Calu3 (cell line): ENCODE measurements around the gene RMP24.

Experiments
- BruUV-seq: library from RNA; stranded (reverse); fragments of 400-500 nt; replicated peaks from 2 replicates; lab custom pipeline; 2021; lab: Mats Ljungman, UMichigan
- CTCF ChIA-PET: fragments of 300-600 bp; sonication (Branson Sonifier 250); formaldehyde crosslinking; loops from one replicate; lab custom pipeline; 2022; ENCODE audit warnings: antibody characterized with exemption; lab: Charles Lee
- DNase-seq: peaks from one replicate; pipeline ENCODE4 v3.0.0; 2022
- H3K27ac Mint-ChIP-seq: one replicate; pipeline ENCODE4 v1.8.0; 2022; ENCODE audit warnings: mixed read lengths; ENCODE audit not compliant: unreplicated experiment
- H3K27me3 Mint-ChIP-seq: one replicate; pipeline ENCODE4 v1.8.0; 2022; ENCODE audit warnings: mixed read lengths; ENCODE audit not compliant: unreplicated experiment
- H3K36me3 Mint-ChIP-seq: one replicate; pipeline ENCODE4 v1.8.0; 2022; ENCODE audit warnings: mild to moderate bottlenecking, moderate library complexity, mixed read lengths; ENCODE audit not compliant: insufficient read depth, unreplicated experiment
- H3K4me1 Mint-ChIP-seq: one replicate; pipeline ENCODE4 v1.8.0; 2022; ENCODE audit warnings: mild to moderate bottlenecking, low read depth, mixed read lengths; ENCODE audit not compliant: unreplicated experiment
- H3K4me3 Mint-ChIP-seq: one replicate; pipeline ENCODE4 v1.8.0; 2022; ENCODE audit warnings: mild to moderate bottlenecking, low read depth, moderate library complexity, mixed read lengths; ENCODE audit not compliant: unreplicated experiment
- H3K9me3 Mint-ChIP-seq: one replicate; pipeline ENCODE4 v1.8.0; 2022; ENCODE audit warnings: low read depth, mixed read lengths; ENCODE audit not compliant: unreplicated experiment
- CTCF ChIP-seq: fragments of 200-600 bp; IDR thresholded peaks from one replicate; pipeline ENCODE4 v1.8.0; 2022; ENCODE audit warnings: antibody characterized with exemption; ENCODE audit not compliant: unreplicated experiment
- intact Hi-C: fragments of 100-400 bp; cut with micrococcal nuclease; formaldehyde crosslinking; loops from one replicate; pipeline ENCODE4 v1.10.0; 2022; ENCODE audit not compliant: unreplicated experiment

RMP24 gene

GRCh38 chr18:35933982-35934381, 38.5 kb upstream of the RMP24 start:
- H3K4me1 Mint-ChIP-seq, result peaks cover 23% of the 10 kb centered on the region
- intact Hi-C loops, result no loop called here
- H3K27ac Mint-ChIP-seq, result no peak overlapping the region
- peaks cover 3% of the 10 kb centered on the region for H3K9me3 Mint-ChIP-seq
- no TSS peak for BruUV-seq
- CTCF ChIA-PET, result no interaction called here
- no peak overlapping the region for H3K4me3 Mint-ChIP-seq
- no peak for TF ChIP-seq CTCF
- no peaks in the 10 kb centered on the region for H3K27me3 Mint-ChIP-seq
- no peaks in the 10 kb centered on the region for H3K36me3 Mint-ChIP-seq
- DNase-seq, result no peak

- TF ChIP-seq CTCF, result no peak
- Mint-ChIP-seq H3K9me3 (peaks cover 3% of the 10 kb centered on the region), H3K27me3 (no peaks in the 10 kb centered on the region), H3K27ac (no peak overlapping the region), H3K4me3 (no peak overlapping the region), H3K4me1 (peaks cover 32% of the 10 kb centered on the region), H3K36me3 (no peaks in the 10 kb centered on the region)
- CTCF ChIA-PET, result no interaction called here
- DNase-seq, result no peak
- no TSS peak for BruUV-seq
- intact Hi-C loops, result no loop called here
Measured at GRCh38 chr18:35934891-35935290, 37.6 kb upstream of the RMP24 start.

- Mint-ChIP-seq H3K27me3 (no peaks in the 10 kb centered on the region), H3K9me3 (no peaks in the 10 kb centered on the region), H3K27ac (no peak overlapping the region), H3K4me1 (peaks cover 32% of the 10 kb centered on the region), H3K36me3 (no peaks in the 10 kb centered on the region), H3K4me3 (no peak overlapping the region)
- TF ChIP-seq CTCF, result no peak
- CTCF ChIA-PET, result no interaction called here
- no peak for DNase-seq
- BruUV-seq, result no TSS peak
- intact Hi-C loops, result no loop called here
Measured at GRCh38 chr18:35935805-35936204, 36.7 kb upstream of the RMP24 start.

GRCh38 chr18:35936951-35937350, 35.5 kb upstream of the RMP24 start:
- Mint-ChIP-seq H3K27ac (peak overlapping the region; percentile 7), H3K4me3 (no peak overlapping the region), H3K36me3 (no peaks in the 10 kb centered on the region), H3K27me3 (no peaks in the 10 kb centered on the region), H3K9me3 (no peaks in the 10 kb centered on the region), H3K4me1 (peaks cover 32% of the 10 kb centered on the region)
- CTCF ChIA-PET, result interaction anchor here (1.7 to 2.3 kb wide), 2 partner anchors 13 to 181 kb away, joined by 4 to 12 read pairs; no protein-coding TSS in a partner anchor
- no TSS peak for BruUV-seq
- intact Hi-C loops, result no loop called here
- no peak for TF ChIP-seq CTCF
- DNase-seq, result no peak
